Measurements from ENCODE around the gene QRICH2.

GRCh38 chr17:76250141-76250540 is 57.9 kb downstream of the QRICH2 start:
- TF ChIP-seq, protein P1, sequence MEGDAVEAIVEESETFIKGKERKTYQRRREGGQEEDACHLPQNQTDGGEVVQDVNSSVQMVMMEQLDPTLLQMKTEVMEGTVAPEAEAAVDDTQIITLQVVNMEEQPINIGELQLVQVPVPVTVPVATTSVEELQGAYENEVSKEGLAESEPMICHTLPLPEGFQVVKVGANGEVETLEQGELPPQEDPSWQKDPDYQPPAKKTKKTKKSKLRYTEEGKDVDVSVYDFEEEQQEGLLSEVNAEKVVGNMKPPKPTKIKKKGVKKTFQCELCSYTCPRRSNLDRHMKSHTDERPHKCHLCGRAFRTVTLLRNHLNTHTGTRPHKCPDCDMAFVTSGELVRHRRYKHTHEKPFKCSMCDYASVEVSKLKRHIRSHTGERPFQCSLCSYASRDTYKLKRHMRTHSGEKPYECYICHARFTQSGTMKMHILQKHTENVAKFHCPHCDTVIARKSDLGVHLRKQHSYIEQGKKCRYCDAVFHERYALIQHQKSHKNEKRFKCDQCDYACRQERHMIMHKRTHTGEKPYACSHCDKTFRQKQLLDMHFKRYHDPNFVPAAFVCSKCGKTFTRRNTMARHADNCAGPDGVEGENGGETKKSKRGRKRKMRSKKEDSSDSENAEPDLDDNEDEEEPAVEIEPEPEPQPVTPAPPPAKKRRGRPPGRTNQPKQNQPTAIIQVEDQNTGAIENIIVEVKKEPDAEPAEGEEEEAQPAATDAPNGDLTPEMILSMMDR (IDR thresholded peaks at IDR 0.05; ENCODE audit: insufficient read depth, low read depth, low read length) = no peak
- no peak for TF ChIP-seq EZH2 (IDR thresholded peaks at IDR 0.05; ENCODE audit: insufficient read depth, low read length)

Data from astrocyte (in vitro differentiated cells and primary cell).